SK-N-MC (cell line): ENCODE data around the gene MXD4.

ENCODE experiments used
- DNase-seq: peaks from one replicate; pipeline ENCODE4 v3.0.0-alpha.2; 2011; ENCODE audit warnings: low read depth, low spot score
- H3K27ac ChIP-seq: fragments of 200-600 bp; sonication (generic); 2 replicates; pipeline ENCODE4 v1.5.1; 2016; ENCODE audit warnings: mixed run types
- H3K36me3 ChIP-seq: fragments of 200-600 bp; sonication (generic); 2 replicates; pipeline ENCODE4 v1.6.1; 2017; ENCODE audit warnings: antibody characterized with exemption, low read length, mixed read lengths; ENCODE audit not compliant: insufficient read depth
- H3K4me3 ChIP-seq: fragments of 200-600 bp; sonication (generic); 2 replicates; pipeline ENCODE4 v1.5.1; 2016
- H3K9ac ChIP-seq: fragments of 200-600 bp; sonication (generic); 2 replicates; pipeline ENCODE4 v1.8.0; 2017; ENCODE audit warnings: mixed run types, mixed read lengths; ENCODE audit not compliant: insufficient read length
- H3K9me3 ChIP-seq: fragments of 200-600 bp; sonication (generic); 2 replicates; pipeline ENCODE4 v1.6.1; 2017; ENCODE audit warnings: low read depth, mild to moderate bottlenecking, antibody characterized with exemption, low read length, moderate library complexity, mixed read lengths
- EZH2 ChIP-seq: fragments of 200-600 bp; sonication (generic); IDR thresholded peaks from one replicate; pipeline ENCODE4 v1.6.1; 2017; ENCODE audit warnings: antibody characterized with exemption
- FOXP2 ChIP-seq: optimal IDR thresholded peaks from 2 replicates; pipeline ENCODE3; 2011; ENCODE audit warnings: mild to moderate bottlenecking, moderate library complexity; ENCODE audit not compliant: insufficient read depth; ENCODE audit errors: extremely low read length, control extremely low read depth
- POLR2AphosphoS5 ChIP-seq: IDR thresholded peaks from 2 replicates; pipeline ENCODE4 v1.6.1; 2012; ENCODE audit warnings: mild to moderate bottlenecking, low read depth, low read length, borderline replicate concordance

Gene MXD4

DNA sequence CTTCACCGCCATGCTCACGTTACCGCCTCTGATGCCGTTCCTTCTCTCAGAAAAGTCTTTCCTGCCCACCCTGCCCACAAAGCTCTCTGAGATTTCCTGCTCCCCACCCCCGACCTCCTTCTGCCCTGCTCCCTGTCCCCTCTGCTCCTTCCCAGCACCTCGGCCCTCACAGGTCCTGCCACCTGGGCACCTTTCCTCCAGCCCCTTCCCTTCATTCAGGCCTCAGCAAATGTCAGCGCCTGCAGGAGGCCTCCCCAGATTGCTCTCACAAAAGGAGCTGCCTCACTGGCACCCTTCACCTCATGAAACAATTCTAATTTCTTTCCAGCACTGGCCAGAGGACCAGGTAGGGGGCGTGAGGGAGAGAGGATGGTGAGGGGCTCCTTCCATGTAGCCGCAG, 33.6 kb upstream of the MXD4 start:
- no peak overlapping the region for H3K9ac ChIP-seq
- no peak for TF ChIP-seq EZH2
- TF ChIP-seq POLR2AphosphoS5, result no peak
- H3K27ac ChIP-seq, result no peak overlapping the region
- H3K4me3 ChIP-seq, result no peak overlapping the region
- H3K9me3 ChIP-seq, result no peaks in the 10 kb centered on the region
- DNase-seq, result no peak
- no peaks in the 10 kb centered on the region for H3K36me3 ChIP-seq

GRCh38 chr4:2292646-2293108, 30.8 kb upstream of the MXD4 start:
- peak overlapping the region; percentile 65 for H3K27ac ChIP-seq
- peak overlapping the region; percentile 16 for H3K4me3 ChIP-seq
- peak; percentile 28 for DNase-seq
- H3K9me3 ChIP-seq, result no peaks in the 10 kb centered on the region
- no peaks in the 10 kb centered on the region for H3K36me3 ChIP-seq
- TF ChIP-seq POLR2AphosphoS5 (no peak), EZH2 (no peak), FOXP2 (no peak)
- H3K9ac ChIP-seq, result peak overlapping the region; percentile 39

GRCh38 chr4:2291705-2292645, 30.1 kb upstream of the MXD4 start:
- Histone ChIP-seq H3K9ac (peak overlapping the region; percentile 39), H3K27ac (peak overlapping the region; percentile 65), H3K9me3 (no peaks in the 10 kb centered on the region), H3K36me3 (no peaks in the 10 kb centered on the region), H3K4me3 (peak overlapping the region; percentile 16)
- DNase-seq, result no peak
- TF ChIP-seq EZH2 (no peak), FOXP2 (no peak)

GRCh38 chr4:2290974-2291704, 29.2 kb upstream of the MXD4 start:
- H3K4me3 ChIP-seq, result no peak overlapping the region
- DNase-seq, result no peak
- no peak overlapping the region for H3K27ac ChIP-seq
- H3K9me3 ChIP-seq, result no peaks in the 10 kb centered on the region
- no peak overlapping the region for H3K9ac ChIP-seq
- no peaks in the 10 kb centered on the region for H3K36me3 ChIP-seq
- TF ChIP-seq EZH2, result no peak
- TF ChIP-seq FOXP2, result no peak
- TF ChIP-seq POLR2AphosphoS5, result no peak

DNA sequence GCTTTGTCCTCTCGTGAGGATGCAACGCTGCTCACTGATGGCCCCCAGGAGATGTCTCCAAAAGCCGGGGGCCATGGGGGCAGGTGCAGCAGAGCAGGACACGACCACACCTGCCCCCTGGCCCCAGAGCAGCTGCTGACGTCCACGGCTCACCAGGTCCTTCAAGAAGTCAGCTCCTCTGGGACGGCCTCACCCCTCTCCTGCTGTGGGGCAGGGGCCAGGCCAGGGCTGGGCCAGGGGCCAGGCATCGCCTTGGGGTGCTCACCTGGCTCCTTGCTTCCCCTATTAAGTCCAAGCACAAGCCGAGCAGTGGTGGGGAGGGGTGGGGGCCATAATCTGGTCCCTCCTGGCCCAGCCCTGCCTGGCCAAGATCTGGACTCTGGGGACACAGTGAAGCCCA, 28.6 kb upstream of the MXD4 start:
- H3K27ac ChIP-seq, result no peak overlapping the region

DNA sequence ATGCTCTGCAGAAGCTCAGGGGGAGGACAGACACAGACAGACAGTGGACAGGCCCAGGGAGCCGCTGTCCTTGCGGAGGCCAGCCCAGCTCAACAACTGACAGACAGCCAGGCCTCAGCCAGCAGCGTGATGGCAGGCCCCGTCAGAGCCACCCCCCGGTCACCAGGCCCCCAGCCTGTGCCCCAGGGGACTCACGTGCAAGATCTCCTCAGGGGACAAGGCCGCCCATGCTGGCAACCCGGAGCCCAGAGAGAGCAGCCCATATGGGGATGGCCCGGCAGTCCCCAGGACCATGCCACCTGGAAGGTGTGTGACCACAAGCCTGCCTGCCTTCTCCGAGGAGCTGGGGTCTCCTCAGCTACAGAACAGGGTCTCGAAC, 28.0 kb upstream of the MXD4 start:
- no peak for TF ChIP-seq FOXP2
- no peak for TF ChIP-seq EZH2
- Histone ChIP-seq H3K9me3 (no peaks in the 10 kb centered on the region), H3K9ac (no peak overlapping the region), H3K4me3 (no peak overlapping the region), H3K36me3 (no peaks in the 10 kb centered on the region), H3K27ac (no peak overlapping the region)
- DNase-seq, result no peak

More for the DNA sequence above, 28.6 kb upstream of the MXD4 start:
- Histone ChIP-seq H3K4me3 (no peak overlapping the region), H3K9me3 (no peaks in the 10 kb centered on the region), H3K9ac (no peak overlapping the region), H3K36me3 (no peaks in the 10 kb centered on the region)
- TF ChIP-seq POLR2AphosphoS5, result no peak
- TF ChIP-seq EZH2, result no peak
- no peak for TF ChIP-seq FOXP2
- DNase-seq, result no peak

DNA sequence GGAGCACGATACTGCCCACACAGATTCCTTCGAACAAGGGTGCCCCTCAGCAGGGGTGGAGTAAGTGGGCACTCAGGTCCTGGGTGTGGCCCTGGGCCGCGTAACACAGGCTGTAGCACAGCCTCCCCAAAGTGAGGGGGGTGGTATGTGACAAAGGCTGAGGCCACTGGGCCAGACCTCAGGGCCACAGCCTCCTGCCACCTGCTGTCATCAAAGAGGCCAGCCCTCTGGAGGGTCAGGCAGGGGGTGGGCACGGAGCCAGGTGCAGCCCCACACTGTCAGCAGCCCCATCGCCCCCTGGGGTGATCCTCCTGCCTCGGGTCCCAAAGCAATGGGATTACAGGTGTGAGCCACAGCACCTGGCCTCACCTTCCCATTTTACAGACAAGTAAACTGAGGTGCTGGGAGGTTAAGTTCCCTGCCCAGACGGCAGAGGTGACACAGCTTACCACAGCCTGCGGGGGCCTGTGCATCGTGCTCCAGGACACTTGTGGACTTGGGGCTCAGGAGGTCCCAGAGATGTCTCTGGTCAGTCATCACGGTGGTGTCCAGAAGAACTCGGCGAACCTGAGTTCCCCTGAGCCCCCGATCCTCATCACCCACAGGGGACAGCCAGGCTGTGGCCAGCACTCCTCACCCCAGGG, 27.5 kb upstream of the MXD4 start:
- Histone ChIP-seq H3K9ac (no peak overlapping the region), H3K9me3 (no peaks in the 10 kb centered on the region), H3K36me3 (no peaks in the 10 kb centered on the region), H3K4me3 (no peak overlapping the region), H3K27ac (no peak overlapping the region)
- DNase-seq, result no peak
- TF ChIP-seq POLR2AphosphoS5 (no peak), EZH2 (no peak), FOXP2 (no peak)

- TF ChIP-seq EZH2, result no peak
- no peak for TF ChIP-seq POLR2AphosphoS5
- TF ChIP-seq FOXP2, result no peak
- no peak overlapping the region for H3K4me3 ChIP-seq
- no peak overlapping the region for H3K27ac ChIP-seq
- no peaks in the 10 kb centered on the region for H3K36me3 ChIP-seq
- no peak overlapping the region for H3K9ac ChIP-seq
- H3K9me3 ChIP-seq, result no peaks in the 10 kb centered on the region
- DNase-seq, result no peak
These were observed 26.2 kb upstream of the MXD4 start for GRCh38 chr4:2288051-2288541.

GRCh38 chr4:2287594-2287915, 25.6 kb upstream of the MXD4 start:
- H3K27ac ChIP-seq, result no peak overlapping the region
- DNase-seq, result no peak
- TF ChIP-seq EZH2 (no peak), POLR2AphosphoS5 (no peak), FOXP2 (no peak)
- no peak overlapping the region for H3K9ac ChIP-seq
- no peak overlapping the region for H3K4me3 ChIP-seq
- no peaks in the 10 kb centered on the region for H3K36me3 ChIP-seq
- no peaks in the 10 kb centered on the region for H3K9me3 ChIP-seq
